Cardiac fibroblast (primary cell): ENCODE results near the gene DENND4A.

Experiments used
- DNase-seq, 2 donors: peaks; one replicate each; pipeline versions ENCODE4 v3.0.0 to v3.0.0-alpha.2; 2010; ENCODE audit warnings: low read depth in 2 of 2
- H3K4me3 ChIP-seq, 2 donors: replicated peaks in 1 of 2; 1 replicate in 1 of 2; 2 replicates in 1 of 2; pipeline ENCODE4 v1.5.1; 2011; ENCODE audit warnings: low read depth in 2 of 2, low read length in 2 of 2, mild to moderate bottlenecking in 2 of 2, moderate library complexity in 1 of 2
- TF ChIP-seq, protein P1 (sequence below): IDR thresholded peaks from one replicate; pipeline ENCODE4 v1.5.1; 2011; ENCODE audit warnings: low read depth, mild to moderate bottlenecking, low read length, inconsistent platforms

DENND4A gene

DNA sequence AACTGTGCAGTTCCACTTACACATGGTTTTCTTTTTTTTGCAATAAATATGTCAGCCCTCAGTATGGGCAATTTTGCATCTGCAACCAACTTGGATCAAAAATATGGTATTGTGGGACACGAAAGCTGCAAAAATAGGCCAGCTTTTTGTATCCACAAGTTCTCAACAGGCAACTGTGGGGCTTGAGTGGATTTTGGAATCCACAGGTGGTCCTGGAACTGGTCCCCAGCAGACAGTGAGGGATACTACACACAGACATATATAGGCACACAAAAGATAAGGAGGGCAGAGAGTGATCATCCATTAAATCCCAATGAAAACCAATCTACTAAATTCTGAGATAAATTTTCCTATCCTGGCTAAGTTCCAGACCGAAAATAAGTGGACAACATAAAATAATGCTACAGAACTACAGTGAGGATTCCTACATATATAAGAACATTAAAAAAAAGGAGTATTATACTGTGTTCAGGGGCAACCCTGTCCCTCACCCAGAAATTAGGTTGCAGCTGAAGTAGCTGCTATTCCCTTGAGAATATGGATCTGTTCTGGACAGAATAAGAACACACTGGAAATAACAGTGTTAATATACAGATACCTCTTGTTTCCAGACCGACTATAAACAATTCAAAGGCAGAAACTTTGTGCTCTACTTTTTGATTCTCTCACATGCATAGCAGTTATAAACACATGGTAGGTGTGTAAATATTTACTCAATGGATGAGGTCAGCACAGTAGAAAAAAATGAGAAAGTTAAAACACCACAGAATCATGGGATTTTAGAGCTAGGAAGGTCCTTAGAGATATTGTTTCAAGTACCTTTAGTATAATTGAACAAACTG lies 25.4 kb downstream of the DENND4A start:
- TF ChIP-seq, protein P1, sequence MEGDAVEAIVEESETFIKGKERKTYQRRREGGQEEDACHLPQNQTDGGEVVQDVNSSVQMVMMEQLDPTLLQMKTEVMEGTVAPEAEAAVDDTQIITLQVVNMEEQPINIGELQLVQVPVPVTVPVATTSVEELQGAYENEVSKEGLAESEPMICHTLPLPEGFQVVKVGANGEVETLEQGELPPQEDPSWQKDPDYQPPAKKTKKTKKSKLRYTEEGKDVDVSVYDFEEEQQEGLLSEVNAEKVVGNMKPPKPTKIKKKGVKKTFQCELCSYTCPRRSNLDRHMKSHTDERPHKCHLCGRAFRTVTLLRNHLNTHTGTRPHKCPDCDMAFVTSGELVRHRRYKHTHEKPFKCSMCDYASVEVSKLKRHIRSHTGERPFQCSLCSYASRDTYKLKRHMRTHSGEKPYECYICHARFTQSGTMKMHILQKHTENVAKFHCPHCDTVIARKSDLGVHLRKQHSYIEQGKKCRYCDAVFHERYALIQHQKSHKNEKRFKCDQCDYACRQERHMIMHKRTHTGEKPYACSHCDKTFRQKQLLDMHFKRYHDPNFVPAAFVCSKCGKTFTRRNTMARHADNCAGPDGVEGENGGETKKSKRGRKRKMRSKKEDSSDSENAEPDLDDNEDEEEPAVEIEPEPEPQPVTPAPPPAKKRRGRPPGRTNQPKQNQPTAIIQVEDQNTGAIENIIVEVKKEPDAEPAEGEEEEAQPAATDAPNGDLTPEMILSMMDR = no peak
- DNase-seq = peak in 1 of 2 donors; percentile 16
- no peak overlapping the region for H3K4me3 ChIP-seq

DNA sequence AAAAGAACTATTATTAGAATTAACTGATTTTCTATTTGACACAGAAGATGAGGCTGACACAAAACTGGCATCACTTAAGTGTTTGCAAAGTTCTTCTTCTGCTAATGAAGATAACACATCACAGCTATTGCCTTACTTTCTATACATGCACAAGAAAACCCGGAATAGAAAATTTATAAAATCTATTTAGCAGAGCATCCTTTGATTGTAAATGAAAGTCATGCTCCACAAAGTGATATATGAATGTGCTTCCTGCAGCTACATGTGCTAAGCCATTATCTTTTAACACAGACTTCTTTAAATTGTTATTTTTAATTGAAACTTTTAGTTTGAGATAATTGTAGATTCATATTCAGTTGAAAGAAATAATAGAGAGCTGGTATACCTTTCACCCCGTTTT lies 27.0 kb downstream of the DENND4A start:
- no peak overlapping the region for H3K4me3 ChIP-seq
- TF ChIP-seq, protein P1 = no peak
- DNase-seq = no peak

DNA sequence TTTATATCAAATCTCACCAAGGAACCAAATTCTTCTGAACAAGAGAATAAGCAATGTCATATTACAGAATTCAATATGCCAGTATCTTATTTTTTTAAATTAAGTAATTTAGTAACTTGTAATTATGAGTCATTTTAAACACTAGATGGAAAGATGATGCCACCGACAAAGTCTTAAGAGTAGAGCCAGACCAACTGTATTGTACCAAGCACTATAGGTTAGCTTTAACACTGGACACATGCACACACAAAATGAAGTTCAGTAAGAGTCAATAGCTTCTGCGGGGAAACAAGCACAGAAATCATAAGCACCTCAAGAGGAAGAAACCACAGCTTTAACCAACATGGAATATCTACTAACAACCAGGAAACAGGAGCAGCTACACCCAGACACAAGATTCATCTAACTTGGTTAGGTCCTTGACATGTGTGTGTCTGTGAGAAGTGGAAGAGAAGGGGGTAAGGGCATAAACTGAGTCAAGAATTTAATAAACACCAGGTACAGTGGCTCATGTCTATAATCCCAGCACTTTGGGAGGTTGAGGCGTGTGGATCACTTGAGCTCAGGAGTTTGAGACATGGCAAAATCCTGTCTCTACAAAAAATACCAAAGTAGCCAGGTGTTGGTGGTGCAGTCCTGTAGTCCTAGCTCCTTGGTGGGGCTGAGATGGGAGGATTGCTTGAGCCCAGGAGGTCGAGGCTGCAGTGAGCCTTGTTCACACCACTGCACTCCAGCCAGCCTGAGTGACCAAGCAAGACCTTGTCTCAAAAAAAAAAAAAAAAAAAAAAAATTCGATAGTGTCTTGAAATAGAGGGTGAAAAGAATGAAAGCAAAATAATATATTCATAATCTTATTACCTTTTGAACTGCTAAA lies 28.9 kb downstream of the DENND4A start:
- DNase-seq = no peak
- no peak overlapping the region for H3K4me3 ChIP-seq
- TF ChIP-seq, protein P1 = no peak

DNA sequence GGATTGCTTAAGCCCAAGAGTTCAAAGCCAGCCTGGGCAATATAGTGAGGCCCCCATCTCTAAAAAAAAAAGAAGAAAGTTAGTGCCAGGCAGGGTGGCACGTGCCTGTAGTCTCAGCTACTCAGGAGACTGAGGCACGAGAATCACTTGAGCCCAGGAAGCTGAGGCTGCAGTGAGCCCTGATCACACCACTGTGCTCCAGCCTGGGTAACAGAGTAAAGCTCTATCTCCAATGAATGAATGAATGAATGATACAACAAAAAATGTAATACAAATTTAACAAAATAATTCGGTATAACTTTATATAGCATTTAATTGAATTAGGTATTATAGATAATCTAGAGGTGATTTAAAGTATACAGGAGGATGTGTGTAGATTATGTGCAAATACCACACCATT lies 29.7 kb downstream of the DENND4A start:
- no peak for DNase-seq
- TF ChIP-seq, protein P1 = no peak
- H3K4me3 ChIP-seq = no peak overlapping the region

DNA sequence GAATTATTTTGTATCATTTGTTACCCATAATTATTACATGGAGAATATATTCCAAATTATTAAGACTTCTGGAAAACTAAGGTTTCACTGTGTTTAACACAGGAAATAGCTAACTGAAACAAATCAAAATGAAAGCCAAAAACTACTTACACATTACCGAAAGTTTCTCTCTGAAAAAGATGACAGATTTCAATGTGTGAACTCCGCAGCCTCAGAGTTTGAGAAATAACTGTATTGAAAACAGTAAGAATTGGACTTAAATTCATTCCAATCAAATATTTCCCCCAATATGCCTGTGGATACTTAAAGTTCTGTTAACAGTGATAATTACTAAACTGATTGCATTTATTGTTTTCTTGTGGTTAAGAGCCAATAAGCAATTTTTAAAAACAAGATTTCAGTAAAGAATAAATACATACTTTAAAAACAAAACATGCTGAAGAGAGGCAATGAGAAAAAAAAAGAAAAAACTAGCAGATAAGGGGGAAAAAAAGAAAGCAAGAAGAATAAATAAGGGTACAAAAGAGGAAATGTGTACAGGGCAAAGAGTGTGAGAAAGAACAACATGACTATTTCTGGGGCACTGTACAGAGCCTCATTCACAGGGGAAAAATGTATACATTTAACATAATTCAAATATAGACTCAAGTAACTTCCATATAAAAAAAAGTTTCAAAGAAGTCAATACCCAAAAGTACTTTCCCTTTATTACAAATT lies 30.7 kb downstream of the DENND4A start:
- no peak for DNase-seq
- H3K4me3 ChIP-seq = no peak overlapping the region
- TF ChIP-seq, protein P1 = no peak

DNA sequence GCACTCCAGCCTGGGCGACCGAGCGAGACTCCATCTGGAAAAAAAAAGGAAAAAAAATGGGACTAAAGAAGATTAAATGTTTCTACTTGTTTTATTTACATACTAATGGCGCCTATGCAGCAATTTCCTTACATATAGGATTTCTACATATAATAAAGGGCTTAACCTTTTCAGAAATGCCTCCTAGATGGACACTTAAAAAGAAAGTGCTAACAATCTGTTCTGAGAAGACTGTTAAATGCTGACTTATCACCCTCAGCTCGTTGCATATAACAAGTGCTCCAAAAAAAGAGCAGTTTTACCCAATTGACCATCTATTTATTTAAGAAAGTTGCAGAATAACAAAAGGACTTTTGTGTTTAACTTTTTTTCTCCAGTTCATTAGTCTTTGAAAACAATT lies 32.7 kb downstream of the DENND4A start:
- DNase-seq = no peak
- no peak overlapping the region for H3K4me3 ChIP-seq
- TF ChIP-seq, protein P1 = no peak
